ENCODE measurements around the gene RGS3.

The RGS3 gene

DNA sequence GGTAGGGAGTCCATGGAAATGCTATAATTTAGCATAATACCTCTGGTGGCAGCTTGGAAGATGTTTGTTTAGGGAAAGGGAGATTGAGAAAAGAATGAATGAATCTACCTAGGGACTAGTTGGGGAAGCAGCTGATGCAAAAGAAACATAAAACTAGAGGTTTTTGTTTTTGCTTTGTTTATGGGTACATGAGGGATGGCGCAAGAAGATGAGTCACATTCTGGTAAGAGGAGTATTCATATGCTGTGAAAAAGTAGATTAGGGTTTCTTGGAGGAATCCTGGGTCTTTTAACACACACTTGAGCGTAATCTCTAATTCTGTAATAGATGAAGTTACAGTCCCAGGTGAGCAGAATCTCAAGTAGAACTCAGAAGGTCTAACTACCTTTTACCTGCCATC is 35.9 kb upstream of the RGS3 start:
- no peak overlapping the region for H3K27ac ChIP-seq (ENCODE audit: low read depth, low read length, poor library complexity, severe bottlenecking)
- no peaks in the 10 kb centered on the region for H3K36me3 ChIP-seq (ENCODE audit: insufficient read depth, low read length)
- H3K9ac ChIP-seq (ENCODE audit: low read length) = no peak overlapping the region
- H3K27me3 ChIP-seq (ENCODE audit: insufficient read depth, low read length) = no peaks in the 10 kb centered on the region
- H3K4me1 ChIP-seq (ENCODE audit: insufficient read depth, low read length, severe bottlenecking) = no peaks in the 10 kb centered on the region
- no peaks in the 10 kb centered on the region for H3F3A ChIP-seq (ENCODE audit: insufficient read depth, low read length)
- no peak overlapping the region for H3K4me3 ChIP-seq (ENCODE audit: low read depth, low read length, poor library complexity, severe bottlenecking)
- H3K9me2 ChIP-seq (ENCODE audit: low read depth, low read length) = no peaks in the 10 kb centered on the region
- no peaks in the 10 kb centered on the region for H4K20me1 ChIP-seq (ENCODE audit: insufficient read depth, low read length)
- TF ChIP-seq, protein P1, sequence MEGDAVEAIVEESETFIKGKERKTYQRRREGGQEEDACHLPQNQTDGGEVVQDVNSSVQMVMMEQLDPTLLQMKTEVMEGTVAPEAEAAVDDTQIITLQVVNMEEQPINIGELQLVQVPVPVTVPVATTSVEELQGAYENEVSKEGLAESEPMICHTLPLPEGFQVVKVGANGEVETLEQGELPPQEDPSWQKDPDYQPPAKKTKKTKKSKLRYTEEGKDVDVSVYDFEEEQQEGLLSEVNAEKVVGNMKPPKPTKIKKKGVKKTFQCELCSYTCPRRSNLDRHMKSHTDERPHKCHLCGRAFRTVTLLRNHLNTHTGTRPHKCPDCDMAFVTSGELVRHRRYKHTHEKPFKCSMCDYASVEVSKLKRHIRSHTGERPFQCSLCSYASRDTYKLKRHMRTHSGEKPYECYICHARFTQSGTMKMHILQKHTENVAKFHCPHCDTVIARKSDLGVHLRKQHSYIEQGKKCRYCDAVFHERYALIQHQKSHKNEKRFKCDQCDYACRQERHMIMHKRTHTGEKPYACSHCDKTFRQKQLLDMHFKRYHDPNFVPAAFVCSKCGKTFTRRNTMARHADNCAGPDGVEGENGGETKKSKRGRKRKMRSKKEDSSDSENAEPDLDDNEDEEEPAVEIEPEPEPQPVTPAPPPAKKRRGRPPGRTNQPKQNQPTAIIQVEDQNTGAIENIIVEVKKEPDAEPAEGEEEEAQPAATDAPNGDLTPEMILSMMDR (IDR thresholded peaks at IDR 0.05; ENCODE audit: low read length) = no peak
- TF ChIP-seq EZH2 (IDR thresholded peaks at IDR 0.05; ENCODE audit: borderline replicate concordance, low read length) = no peak
- H3K9me3 ChIP-seq (ENCODE audit: low read length) = no peaks in the 10 kb centered on the region
- no peak overlapping the region for H3K4me2 ChIP-seq (ENCODE audit: low read length)
- no peak overlapping the region for H2AFZ ChIP-seq (ENCODE audit: low read length)
- no peaks in the 10 kb centered on the region for H3K79me2 ChIP-seq (ENCODE audit: insufficient read depth, low read length)

DNA sequence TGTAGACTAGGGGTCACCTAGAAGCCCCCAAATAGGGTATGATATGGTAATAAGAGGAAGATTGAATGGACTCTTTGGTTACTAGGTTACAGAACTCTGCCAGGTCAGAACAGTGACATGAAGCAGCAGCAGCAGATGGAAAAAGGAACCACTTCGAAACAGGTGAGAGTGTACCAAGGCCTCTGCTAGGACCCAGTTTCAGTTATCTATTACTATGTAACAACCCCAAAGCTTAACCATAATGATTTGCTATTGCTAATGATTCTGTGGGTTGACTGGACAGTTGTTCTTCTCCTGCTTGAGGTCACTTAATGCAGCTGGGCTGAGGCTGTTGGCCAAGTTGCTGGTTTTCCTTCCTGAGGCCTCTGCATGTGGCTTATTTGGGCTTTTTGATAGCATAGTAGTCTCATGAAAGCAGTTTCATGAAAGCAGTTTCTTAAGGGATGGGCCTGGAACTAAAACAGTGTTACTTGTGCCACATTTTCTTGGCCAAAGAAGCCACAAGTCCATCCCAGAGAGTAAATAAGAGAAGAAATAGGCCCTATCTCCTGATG is 35.4 kb upstream of the RGS3 start:
- H3K4me1 ChIP-seq (ENCODE audit: insufficient read depth, low read length, severe bottlenecking) = no peaks in the 10 kb centered on the region
- no peaks in the 10 kb centered on the region for H3K27me3 ChIP-seq (ENCODE audit: insufficient read depth, low read length)
- TF ChIP-seq EZH2 (IDR thresholded peaks at IDR 0.05; ENCODE audit: borderline replicate concordance, low read length) = no peak
- TF ChIP-seq, protein P1 (IDR thresholded peaks at IDR 0.05; ENCODE audit: low read length) = no peak
- H4K20me1 ChIP-seq (ENCODE audit: insufficient read depth, low read length) = no peaks in the 10 kb centered on the region
- no peak overlapping the region for H3K4me2 ChIP-seq (ENCODE audit: low read length)
- H3K4me3 ChIP-seq (ENCODE audit: low read depth, low read length, poor library complexity, severe bottlenecking) = no peak overlapping the region
- no peak overlapping the region for H3K27ac ChIP-seq (ENCODE audit: low read depth, low read length, poor library complexity, severe bottlenecking)
- H3K9me2 ChIP-seq (ENCODE audit: low read depth, low read length) = no peaks in the 10 kb centered on the region
- no peaks in the 10 kb centered on the region for H3F3A ChIP-seq (ENCODE audit: insufficient read depth, low read length)
- no peaks in the 10 kb centered on the region for H3K79me2 ChIP-seq (ENCODE audit: insufficient read depth, low read length)
- no peaks in the 10 kb centered on the region for H3K36me3 ChIP-seq (ENCODE audit: insufficient read depth, low read length)
- no peak overlapping the region for H3K9ac ChIP-seq (ENCODE audit: low read length)
- H2AFZ ChIP-seq (ENCODE audit: low read length) = no peak overlapping the region
- H3K9me3 ChIP-seq (ENCODE audit: low read length) = no peaks in the 10 kb centered on the region

DNA sequence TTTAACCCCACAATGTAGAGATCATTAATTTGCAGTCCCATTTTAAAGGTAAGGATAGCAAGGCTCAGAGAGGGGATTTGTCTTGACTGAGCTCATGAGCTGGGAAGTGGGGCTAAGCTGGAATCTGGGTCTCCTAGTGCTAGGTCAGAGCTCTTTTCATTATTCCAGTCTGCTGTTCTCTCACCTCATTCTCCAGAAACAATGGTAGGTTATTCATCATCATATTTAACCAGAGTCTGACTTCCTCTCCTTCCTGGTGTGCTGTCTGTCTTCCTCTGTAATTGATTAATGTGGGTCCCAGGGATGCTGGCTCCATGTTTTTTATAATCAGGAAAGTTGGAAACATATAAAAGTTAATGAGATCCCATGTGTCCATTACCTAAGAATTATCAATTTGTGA is 32.3 kb upstream of the RGS3 start:
- H3K4me1 ChIP-seq (ENCODE audit: insufficient read depth, low read length, severe bottlenecking) = no peaks in the 10 kb centered on the region
- no peak overlapping the region for H3K27ac ChIP-seq (ENCODE audit: low read depth, low read length, poor library complexity, severe bottlenecking)
- no peaks in the 10 kb centered on the region for H3K79me2 ChIP-seq (ENCODE audit: insufficient read depth, low read length)
- H3K9me2 ChIP-seq (ENCODE audit: low read depth, low read length) = no peaks in the 10 kb centered on the region
- no peak overlapping the region for H2AFZ ChIP-seq (ENCODE audit: low read length)
- no peaks in the 10 kb centered on the region for H3K36me3 ChIP-seq (ENCODE audit: insufficient read depth, low read length)
- H3K9me3 ChIP-seq (ENCODE audit: low read length) = no peaks in the 10 kb centered on the region
- no peaks in the 10 kb centered on the region for H3F3A ChIP-seq (ENCODE audit: insufficient read depth, low read length)
- no peaks in the 10 kb centered on the region for H3K27me3 ChIP-seq (ENCODE audit: insufficient read depth, low read length)
- H3K9ac ChIP-seq (ENCODE audit: low read length) = no peak overlapping the region
- H3K4me3 ChIP-seq (ENCODE audit: low read depth, low read length, poor library complexity, severe bottlenecking) = no peak overlapping the region
- no peak overlapping the region for H3K4me2 ChIP-seq (ENCODE audit: low read length)
- no peaks in the 10 kb centered on the region for H4K20me1 ChIP-seq (ENCODE audit: insufficient read depth, low read length)
- TF ChIP-seq, protein P1 (IDR thresholded peaks at IDR 0.05; ENCODE audit: low read length) = no peak
- no peak for TF ChIP-seq EZH2 (IDR thresholded peaks at IDR 0.05; ENCODE audit: borderline replicate concordance, low read length)
